SIG-M5 treated with dmso at 0.1 percent for 504 hours (cell line): ENCODE results near the gene ZNF281.
"Not testable (repeated sequence)": the region's sequence is repeated elsewhere in the genome, so short reads cannot be mapped to it uniquely, and the experiment has no call there.

Experiments
- DNase-seq: peaks from one replicate; lab custom pipeline; 2025; ENCODE audit not compliant: unreplicated experiment; lab: John Stamatoyannopoulos, UW

The ZNF281 gene, protein sequence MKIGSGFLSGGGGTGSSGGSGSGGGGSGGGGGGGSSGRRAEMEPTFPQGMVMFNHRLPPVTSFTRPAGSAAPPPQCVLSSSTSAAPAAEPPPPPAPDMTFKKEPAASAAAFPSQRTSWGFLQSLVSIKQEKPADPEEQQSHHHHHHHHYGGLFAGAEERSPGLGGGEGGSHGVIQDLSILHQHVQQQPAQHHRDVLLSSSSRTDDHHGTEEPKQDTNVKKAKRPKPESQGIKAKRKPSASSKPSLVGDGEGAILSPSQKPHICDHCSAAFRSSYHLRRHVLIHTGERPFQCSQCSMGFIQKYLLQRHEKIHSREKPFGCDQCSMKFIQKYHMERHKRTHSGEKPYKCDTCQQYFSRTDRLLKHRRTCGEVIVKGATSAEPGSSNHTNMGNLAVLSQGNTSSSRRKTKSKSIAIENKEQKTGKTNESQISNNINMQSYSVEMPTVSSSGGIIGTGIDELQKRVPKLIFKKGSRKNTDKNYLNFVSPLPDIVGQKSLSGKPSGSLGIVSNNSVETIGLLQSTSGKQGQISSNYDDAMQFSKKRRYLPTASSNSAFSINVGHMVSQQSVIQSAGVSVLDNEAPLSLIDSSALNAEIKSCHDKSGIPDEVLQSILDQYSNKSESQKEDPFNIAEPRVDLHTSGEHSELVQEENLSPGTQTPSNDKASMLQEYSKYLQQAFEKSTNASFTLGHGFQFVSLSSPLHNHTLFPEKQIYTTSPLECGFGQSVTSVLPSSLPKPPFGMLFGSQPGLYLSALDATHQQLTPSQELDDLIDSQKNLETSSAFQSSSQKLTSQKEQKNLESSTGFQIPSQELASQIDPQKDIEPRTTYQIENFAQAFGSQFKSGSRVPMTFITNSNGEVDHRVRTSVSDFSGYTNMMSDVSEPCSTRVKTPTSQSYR

DNA sequence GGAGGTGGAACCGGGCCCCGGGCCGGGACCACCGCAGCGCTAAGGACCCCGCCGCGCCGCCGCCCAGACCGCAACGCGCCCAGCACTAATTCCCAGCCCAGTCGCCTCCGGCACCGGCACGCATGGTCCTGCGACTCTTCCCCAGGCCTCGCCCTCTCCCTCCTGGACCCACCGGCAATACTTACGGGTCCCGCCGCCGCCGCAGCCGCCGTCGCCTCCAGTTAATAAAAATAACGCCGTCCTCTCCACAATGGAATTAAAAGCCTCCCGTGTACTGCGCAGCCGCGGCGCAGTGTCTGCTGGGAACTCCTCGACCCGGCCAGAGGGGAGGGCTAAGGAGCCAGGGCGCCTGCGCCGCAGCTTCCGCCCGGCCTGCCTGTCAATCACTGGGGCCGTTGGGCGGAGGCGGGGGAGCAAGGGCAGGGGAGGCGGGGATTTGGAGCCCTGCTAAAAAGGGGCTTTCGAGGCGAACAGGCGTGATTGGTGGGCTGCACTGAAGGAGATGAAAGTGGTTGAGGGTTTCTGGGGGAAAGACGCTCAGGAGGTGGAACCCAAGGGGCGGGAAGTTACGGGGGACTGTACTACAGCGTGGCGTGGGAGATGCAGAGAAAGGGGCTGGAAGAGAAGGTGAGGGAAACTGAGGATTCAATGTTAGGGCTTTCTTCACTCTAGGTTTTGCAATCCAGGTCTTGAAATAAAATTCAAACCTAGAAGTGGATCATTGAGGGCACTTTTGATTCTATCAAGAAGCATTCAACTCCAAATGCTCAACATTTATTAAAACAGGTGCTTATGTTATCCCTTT, at the start of gene ZNF281:
Gene ZNF281, minus strand, starts transcription at position 276 of the 805 bp plus-strand sequence. CDS start 331 bp downstream, outside the sequence.
- peak; percentile 98 for DNase-seq

DNA sequence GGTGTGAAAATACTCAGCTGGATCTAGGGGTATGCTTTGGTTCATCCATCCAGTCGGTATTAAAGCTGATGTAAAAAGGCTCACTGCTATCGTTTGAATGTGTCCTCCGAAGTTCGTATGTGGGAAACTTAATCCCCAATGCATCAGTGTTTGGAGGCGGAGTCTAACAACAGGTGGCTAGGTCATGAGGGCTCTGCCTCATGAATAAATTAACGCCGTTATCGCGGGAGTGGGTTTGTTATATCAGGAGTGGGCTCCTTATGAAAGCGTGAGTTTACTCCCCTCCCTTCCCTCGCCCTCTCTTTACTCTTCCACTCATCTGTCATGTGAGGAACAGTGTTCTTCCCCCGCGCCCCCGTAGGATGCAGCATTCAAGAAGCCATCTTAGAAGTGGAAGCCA, 48.9 kb upstream of the ZNF281 start:
- no peak for DNase-seq

DNA sequence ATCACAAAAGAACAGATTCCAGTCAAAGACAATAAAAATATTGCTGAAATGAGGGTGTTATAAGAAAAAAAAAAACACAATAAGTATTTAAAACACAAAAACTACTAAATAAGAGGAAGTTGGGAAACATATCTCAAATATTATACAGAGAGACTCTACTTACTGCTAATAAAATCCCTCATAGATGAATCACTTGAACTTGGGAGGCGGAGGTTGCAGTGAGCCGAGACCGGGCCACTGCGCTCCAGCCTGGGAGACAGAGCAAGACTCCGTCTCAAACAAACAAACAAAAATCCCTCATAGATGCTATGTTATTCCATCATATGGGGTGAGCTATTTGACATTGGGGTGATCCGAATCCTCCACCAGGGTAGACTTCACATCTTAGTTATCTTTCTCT, 48.0 kb upstream of the ZNF281 start:
- no peak for DNase-seq

DNA sequence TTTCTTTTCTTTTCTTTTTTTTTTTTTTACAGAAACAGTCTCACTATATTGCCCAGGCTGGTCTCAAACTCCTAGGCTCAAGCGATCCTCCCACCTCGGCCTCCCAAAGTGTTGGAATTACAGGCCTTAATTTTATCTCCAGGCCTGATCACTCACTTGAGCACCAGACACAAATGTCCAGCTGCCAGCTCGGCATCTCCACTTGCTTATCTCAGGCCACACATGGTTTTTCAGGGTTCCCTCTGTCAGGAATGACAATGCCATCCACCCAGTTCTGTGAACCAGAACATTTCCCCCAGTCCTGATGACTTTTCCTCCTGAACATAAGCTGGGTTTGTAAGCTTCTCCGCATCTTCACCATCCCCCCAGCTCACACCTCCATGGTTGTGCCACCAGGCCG, 44.6 kb upstream of the ZNF281 start:
- DNase-seq = no peak

DNA sequence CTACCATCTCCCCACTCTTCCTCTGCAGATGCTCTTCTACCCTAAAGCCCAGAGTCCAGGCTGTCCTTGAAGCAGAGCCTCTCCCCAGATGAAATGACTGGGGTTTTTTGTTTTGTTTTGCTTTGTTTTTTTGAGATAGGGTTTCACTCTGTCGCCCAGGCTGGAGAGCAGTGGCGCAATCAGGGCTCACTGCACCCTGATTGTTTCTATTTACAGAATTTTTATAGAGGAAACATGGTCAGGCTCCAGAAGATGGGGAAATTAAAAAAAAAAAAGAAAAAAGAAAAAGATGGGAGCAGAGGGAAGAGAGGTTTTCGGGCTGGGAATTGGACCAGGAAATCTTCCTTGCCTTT, 43.7 kb upstream of the ZNF281 start:
- no peak for DNase-seq

DNA sequence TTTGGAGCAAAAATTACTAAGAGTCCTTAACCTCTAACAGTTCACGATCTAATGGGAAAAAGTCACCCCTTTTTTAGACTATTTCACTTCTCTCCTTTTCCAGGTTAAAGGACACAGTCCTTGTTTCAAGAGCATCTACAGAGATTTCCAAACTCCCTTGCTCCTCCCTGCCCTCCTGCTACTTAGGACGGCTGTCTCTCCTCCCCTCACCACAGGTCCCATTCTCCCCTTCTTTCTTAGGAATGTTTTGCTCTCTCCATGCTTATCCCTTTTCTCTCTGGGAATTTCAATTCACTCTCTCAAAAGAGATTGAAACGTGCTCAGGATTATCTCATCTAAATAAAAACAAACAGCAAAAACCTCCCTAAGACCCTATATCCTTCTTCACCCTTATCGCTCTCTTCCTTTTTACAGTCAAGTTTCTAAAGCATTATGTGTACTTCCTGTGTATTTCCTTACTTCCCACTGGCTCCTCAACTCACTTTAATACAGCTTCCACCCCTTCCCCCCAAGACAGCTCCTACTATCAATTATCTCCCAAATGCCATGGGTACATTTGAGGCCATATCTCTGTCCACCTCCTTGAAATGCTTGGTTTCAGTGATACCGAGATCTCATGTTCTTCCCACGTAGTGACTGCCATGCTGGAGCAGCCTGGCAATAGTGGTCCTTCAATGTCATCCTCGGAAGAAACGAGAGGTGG, 43.2 kb upstream of the ZNF281 start:
- DNase-seq = no peak

DNA sequence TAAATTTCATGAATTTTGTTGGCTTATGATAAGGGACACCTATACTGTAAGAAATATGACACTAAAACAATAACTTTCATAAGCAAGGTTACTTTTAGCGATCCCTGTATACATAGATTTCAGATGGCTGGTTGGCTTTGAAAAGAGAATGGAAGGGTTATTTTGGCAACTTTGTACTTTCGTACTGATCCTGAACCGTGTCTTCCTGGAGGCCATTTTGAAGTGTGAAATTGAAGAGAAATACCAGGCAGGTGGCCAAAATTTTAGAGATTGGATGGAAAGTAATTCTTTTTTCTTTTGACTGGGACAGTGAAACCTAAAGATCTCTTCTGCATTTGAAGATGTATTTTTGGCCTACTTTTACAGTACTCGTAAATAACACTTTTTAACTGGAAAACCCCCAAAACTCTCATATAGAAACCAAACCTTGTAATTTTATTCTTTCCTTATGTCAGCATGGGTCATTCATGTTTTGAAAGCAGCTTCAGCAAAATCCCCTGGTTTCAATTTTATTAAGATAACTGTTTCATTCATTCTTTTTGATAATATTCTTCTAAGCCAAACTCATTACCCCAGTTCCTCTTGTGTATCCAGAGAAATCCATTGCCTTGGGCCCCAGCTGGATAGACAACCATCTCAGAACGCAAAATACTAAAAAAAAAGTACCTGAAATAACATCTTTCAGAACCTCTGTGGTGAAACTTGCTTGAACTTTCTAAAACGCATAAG, 38.4 kb upstream of the ZNF281 start:
- DNase-seq = no peak

DNA sequence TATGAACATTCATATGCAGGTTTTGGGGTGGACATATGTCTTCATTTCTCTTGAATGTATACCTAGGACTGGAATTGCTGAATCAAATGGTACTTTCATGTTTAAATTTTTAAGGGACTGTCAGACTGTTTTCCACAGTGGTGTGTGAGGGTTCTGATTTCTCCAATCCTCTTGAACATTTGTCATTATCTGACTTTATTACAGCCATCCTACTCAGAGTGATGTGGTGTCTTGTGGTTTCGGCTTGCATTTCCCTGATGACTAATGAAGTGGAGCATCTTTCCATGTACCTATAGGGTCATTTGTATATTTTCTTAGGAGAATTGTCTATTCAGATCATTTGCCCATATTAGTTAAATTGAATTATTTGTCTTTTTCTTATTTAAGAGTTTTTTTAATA, 35.4 kb upstream of the ZNF281 start:
- no peak for DNase-seq

DNA sequence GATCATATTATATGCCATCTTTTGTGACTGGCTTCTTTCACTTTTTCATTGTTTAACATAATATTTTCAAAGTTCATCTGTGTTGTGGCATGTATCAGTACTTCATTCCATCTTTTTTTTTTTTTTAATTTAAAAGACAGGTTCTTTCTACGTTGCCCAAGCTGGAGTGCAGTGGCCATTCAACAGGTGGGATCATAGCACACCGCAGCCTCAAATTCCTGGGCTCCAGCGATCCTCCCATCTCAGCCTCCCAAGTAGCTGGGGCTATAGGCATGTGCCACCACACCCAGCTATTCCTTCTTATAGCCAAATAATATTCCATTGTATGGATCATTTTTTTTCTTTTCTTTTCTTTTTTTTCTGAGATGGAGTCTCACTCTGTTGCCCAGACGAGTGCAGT, 34.6 kb upstream of the ZNF281 start:
- no peak for DNase-seq

DNA sequence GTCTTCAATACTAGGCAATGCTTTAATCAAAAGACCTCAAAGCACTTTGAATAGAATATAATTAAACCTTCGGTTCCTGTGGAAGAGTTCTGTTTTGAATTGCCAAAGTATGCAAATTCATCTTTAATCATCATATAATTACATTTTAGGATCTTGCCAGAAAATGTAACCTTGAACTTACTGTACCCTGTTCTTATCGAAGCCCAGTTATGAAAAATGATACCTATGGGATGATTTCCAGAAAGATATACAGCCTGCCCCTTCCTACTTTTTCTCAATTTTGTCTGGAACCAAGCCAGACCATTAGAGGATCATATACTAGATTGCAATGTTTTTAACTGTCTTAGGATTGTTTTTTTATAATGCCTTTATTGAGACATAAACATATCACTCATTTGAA, 34.0 kb upstream of the ZNF281 start:
- DNase-seq = no peak

DNA sequence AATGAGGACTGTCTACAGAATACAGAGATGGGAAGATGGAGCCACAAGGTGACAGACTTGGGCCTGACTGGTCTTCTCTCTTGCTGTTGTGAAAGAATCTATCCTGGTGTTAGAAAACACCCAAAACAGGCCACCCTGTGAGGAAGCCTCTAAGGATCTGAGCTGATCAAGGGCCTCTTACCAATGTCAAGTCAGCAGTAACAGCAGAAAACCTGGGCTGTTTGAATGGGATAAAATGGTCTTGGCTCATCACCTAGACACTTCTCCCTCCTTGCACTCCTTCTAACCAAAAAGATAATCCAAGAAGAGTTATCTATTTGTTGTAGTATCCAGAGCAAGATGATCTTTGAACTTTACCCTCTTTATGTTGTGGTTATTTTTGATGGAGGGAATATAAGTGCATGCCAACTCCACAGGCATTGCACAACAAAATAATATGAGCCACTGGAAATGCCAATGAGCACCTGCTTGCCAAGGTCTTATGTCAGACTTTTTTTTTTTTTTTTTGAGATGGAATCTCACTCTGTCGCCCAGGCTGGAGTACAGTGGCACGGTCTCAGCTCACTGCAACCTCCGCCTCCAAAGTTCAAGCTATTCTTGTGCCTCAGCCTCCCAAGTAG, 32.8 kb upstream of the ZNF281 start:
- DNase-seq = no peak

DNA sequence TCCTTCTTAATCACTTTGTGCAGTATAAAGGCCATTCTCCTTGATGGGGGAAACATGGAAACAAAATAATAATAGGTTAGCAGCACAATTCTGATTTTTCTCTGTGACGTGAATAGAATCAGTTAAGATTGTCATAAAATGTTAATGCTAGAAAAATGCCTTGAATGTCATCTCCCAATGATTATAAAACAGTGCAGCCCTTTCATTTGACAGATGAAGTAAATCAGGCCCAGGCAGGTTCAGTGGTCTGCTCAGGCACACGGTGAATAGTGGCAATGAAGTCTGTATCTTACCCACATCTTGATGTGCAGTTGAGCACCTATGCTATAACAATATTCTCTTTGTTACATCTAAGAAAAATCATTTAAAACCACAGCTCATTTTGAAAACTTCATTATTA, 32.2 kb upstream of the ZNF281 start:
- DNase-seq = no peak

DNA sequence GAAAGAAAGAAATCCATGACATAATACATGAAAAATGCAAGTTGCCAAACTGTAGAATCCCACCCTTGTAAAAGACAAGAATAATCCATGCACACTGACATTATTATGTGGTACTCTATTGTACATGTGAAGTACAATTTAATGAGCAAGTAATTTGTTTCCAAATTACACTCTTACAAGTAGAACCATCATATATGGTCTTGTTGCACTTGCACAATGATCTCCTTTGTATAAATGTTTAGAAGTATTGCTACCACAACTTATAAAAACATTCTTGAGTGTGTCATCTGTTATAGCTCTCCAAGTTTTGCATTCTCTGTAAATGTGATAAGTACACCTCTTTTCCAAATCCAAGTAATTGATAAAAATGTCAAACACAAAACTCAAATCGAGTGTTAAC, 29.1 kb upstream of the ZNF281 start:
- no peak for DNase-seq

DNA sequence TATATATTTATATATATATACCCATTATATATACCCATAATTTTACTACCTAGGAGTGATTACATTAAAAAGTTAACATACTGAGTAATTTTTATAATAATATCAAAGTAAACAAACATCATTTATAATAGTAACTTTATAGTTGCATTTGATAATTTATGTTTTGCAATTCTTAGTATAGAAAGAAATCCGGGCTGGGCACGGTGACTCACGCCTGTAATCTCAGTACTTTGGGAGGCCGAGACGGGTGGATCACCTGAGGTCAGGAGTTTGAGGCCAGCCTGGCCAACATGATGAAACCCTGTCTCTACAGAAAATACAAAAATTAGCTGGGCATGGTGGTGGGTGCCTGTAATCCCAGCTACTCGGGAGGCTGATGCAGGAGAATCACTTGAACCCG, 28.6 kb upstream of the ZNF281 start:
- DNase-seq = not testable (repeated sequence)

DNA sequence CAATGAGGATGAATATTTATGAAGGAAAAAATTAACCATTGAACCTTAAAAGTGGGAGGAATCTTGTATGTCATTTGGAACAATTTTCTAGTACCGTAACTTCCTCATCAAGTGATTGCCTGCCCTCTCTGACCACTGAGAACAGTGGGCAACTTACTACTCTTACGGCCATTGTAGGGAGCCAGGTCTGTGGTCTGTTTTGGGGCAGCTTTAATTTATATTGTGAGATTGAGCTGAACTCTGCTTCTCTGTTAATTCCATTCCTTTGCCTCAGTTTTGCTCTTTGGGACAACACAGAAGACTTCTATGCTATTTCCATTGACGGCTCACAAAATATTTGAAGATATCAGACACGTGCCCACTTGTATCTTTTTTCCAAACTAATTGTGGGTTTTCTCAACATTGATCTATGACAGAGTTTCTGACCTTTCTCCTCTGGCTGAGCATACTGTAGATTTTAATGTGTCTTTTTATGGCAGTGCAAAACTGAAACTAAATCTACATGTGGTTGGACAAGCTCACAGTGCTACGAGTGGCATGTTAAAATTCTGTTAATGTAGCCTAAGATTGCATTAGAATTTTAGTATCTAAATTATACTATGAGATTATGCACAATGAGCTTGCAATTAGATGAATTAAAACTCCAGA, 27.8 kb upstream of the ZNF281 start:
- DNase-seq = no peak

DNA sequence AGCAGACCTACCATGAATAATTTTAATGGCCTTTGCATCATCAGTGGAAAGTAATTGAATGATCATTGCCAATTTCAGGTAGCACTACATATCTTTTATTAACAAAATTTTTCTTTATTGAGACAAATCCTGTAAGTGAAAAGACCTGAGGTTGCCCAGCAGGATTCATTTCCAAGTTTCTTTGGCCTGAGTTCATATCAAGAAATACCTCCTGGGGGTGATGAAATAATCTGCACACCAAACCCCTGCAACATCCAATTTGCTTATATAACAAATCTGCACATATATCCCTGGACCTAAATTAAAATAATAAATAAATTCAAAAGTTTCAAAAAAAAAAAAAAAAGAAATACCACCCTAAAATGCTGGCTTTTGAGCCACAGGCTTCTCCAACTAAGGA, 27.3 kb upstream of the ZNF281 start:
- DNase-seq = no peak

DNA sequence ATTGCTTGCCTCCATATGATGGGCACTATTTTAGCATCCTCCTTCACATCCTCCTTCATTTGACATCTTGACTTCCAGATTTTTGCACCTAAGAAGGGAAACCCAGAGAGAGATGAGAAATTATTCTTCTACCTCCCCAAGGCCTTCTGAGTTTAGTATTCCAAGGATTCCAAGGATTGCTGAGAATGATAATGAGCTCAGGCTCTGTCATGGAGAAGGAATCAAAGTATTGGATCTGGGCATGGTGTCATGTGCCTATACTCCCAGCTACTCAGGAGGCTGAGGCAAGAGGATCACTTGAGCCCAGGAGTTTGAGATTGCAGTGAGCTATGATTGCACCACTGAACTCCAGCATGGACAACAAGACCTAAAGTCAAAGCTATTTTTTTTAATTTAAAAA, 26.6 kb upstream of the ZNF281 start:
- DNase-seq = no peak

DNA sequence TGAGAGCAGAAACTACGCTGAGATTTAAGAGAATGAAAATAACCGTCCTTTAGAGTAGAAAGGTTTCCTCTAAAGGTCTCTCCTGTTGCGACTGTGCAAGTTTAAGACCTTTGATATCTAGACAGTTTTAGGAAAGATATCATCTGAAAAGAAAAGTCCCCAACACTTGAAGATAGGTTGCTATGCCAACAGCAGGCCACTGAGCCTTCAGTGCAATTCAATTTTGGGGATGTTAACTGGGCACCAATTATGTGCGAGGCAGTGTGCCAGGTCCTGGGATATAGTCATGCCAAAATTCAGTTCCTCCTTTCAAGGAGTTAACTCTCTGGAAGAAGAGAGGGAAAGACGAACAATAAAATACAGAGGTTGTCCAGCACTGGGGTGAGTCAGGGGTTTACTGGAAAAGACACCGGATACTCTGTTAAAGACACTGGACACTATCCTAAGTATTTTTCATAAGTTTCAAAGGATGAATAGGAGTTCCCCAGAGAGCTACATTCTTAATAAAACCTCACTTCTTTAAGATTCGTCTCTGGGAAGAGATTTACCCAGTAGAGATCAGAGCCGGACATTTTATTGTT, 25.5 kb upstream of the ZNF281 start:
- no peak for DNase-seq

DNA sequence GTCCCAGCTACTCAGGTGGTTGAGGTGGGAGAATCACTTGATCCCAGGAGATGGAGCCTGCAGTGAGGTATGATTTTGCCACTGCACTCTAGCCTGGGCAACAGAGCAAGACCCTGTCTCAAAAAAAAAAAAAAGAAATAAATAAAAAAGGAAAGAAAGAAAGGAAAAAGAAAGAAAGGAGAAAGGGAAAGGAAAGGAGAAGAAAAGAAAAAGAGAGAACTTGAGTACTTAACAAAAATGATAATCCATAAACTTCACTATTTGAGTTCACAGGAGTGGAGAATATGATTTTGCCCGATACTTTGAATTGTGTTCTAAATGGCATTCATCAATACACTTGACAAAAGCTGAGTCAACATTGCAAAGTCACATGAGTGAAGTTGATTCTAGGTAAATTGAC, 23.8 kb upstream of the ZNF281 start:
- DNase-seq = no peak
